Activated T-cell treated with anti-CD3 and anti-CD28 coated beads, Interleukin-2, amount 50 U/mL, for 48 hours (primary cell): Measurements from ENCODE around the gene KIF5A.
"Not testable (repeated sequence)": the region's sequence is repeated elsewhere in the genome, so short reads cannot be mapped to it uniquely, and the experiment has no call there.

Experiments
- DNase-seq, 2 experiments: peaks; one replicate each; pipeline ENCODE4 v3.0.0-alpha.2; 2020

The KIF5A gene

DNA sequence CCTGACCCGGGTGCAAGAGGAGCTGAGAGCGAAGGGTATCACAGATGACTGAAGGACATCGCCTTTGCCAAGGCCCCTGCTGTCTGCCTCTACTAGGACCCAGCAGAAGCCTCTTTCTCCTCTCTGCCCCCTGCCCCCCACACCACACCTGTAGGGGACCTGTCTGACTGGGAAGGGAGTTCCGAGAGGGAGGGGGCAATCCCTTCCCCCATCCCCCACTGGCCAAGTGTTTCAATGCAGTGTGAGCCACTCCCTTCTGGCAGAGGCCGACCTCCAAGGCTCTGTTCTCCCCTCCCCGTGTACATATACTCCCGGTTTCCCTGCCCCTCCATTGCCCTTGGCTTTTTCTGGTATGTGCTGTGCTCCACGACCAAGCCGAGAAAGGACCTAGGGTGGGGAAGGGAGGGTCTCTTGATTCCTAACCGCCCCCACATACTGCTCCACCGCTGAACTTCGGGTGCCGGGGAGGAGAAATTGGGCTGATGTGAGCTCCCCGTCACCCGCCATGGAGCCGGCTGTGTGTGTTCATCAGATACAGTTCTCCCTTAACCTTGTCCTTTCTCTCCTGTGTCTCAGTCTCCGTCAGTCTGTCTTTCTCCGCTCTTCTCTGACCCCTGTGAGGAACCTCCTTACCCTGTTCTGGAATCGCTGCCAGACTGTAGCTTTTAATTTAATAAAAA lies 59.4 kb downstream of the KIF5A start:
- DNase-seq, result no peak

DNA sequence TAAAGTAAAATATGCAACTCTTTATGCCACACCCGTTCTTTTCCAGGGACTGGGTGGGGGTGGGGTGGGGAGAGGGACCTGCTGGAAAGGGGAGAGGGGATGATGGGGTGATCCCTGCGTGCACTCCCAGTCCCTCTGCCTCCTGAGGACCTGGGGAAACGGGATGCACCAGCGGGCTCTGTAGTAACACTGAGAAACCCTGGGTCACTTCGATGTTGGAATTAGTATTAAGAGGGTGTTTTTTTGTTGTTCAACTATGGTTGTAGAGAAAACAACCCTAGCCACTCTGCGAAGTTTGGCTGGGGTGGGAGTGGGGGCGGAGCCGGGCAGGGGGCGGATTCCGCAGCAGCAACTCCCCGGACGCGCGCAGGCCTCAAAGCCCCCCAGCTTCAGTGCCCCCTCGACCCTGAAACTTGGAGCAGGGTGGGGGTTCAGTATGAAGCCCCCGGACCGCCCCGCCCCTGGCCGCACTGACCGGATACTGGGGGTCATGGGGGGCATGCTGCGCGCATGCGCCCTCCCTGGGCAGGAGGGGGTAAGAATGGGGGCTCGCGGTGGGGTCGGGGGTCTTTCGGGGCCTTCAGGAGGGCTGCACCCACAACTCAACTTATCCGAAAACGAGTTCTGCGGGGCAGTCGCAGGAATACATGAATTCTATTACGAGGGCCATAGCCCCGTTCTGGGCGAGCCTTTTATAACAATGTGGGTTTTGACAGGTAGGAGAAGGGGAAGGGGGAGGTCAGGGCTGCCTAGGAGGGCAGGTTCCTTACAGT lies 60.1 kb downstream of the KIF5A start:
- DNase-seq, result no peak

DNA sequence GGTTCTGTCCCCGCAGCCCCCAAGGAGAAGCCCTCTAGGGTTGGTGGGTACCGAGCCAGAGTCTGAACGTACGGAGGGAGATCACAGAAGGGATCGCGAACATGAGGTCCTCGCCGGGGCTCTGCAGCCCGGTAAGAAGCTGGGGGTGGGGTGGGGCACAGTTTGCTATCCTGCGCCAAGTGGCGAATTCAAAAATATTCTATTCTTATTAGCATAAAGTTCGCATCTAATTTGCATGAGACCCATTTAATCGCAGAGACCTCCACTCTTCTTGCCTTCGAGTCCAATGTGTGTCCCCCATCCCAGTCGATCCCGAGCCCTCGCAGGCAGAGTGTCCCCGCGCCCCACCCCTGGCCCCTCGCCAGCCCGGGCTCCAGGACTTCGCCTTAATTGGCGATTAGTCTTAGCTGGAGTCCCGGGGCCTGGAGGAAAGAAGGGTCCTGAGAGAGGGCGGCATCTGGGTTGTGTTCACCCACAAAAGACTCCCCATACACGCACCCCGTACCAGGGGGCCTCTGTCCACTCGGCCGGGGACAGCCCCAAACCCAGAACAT lies 60.8 kb downstream of the KIF5A start:
- no peak for DNase-seq

DNA sequence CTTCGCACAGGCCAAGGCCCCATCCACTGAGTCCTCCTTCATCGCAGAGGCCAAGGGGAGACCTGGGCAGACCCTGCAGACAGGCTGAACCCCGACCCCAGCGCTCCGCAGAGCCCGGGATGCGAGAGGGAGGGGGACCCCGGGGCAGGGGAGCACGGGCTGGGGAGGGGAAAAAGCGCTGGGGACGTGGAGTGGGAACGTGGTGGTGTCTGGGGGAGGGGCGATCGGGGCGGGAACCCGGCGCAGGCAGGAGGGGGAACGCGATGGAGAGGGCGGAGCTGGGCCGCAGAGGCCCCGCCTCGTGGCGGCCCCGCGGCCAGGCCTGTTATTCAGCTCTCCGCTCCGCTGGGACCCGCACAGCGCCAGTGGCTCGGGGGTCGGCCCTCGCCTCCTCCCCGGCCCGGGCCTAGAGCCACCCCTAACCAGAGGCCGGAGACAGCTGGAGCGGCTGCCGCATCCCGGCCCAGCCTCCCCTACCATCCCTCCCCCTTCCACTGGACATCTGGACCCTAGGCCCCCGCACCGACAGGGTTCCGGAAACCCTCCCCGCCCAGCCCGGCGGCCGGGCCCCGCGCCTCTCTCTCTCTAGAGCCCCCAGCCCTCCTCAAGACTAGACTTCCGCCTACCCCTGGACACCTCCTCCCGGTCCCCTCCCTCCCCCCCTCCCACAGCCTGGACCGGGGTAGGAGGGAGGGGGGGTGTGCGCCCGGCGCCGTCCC lies 61.4 kb downstream of the KIF5A start, which contains the start of gene ARHGEF25:
Gene ARHGEF25, plus strand, starts transcription at position 328 of the 719 bp plus-strand sequence. CDS start 460 bp downstream, outside the sequence.
- DNase-seq, result peak; percentile 68 to 77

DNA sequence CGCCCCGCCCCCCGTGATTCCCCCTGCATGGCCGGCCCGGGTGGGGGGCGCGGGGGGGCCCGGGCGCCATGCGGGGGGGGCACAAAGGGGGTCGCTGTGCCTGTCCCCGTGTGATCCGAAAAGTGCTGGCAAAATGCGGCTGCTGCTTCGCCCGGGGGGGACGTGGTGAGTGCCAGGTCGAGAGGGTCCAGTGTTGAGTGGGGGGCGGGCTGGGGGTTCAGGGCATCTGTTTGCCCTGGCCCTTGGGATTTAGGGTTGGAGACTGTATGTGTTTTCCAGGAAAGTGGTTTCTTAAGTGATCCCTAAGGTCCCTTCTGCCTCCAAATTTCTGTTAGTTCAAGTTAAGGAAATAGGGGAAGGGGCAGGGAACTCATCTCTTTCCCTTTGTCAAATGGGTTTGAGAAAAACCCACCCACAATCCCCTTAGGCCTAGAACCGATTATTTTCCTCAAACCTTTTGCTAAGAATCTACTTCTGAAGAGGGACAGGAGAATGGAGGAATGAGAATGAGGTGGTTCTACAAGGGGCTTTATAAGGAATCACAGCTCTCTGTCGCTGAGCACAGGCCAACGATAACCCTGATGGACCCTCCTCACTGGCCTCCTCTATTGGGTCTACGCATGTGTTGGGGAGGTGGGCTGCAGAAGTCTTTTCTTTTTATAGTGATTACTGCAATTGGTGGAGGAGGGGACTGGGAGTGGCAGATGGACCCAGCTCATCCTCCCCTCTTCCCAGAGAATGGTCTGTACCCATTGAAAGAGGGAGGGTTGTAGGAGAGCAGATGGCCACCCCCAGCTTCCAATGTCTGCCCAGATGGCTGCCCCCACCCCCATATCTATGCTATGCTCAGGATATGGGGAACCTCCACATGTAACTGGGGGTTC lies 62.2 kb downstream of the KIF5A start:
- no peak for DNase-seq

DNA sequence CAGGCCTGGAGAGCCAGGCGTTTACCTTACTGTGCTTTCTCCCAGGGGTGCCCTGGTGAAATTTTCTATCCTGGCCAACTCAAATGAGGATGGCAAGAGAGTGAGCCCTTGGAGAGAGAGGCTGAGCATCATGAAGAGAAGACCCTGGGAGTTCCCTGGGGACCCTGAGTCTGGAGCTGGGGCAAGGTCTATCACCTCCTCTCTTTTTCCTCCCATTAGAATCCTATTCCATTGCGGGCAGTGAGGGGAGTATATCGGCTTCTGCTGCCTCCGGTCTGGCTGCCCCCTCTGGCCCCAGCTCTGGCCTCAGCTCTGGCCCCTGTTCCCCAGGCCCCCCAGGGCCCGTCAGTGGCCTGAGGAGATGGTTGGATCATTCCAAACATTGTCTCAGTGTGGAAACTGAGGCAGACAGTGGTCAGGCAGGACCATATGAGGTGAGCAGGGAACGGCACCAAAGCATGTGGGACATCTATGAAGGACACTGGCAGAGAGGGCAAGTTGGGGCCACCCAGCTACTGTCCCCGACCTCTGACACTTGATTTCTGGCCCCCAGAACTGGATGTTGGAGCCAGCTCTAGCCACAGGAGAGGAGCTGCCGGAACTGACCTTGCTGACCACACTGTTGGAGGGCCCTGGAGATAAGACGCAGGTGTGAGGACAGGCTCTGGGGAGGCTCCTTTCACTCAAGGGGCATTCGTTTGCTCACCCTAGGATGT lies 63.0 kb downstream of the KIF5A start:
- no peak for DNase-seq

DNA sequence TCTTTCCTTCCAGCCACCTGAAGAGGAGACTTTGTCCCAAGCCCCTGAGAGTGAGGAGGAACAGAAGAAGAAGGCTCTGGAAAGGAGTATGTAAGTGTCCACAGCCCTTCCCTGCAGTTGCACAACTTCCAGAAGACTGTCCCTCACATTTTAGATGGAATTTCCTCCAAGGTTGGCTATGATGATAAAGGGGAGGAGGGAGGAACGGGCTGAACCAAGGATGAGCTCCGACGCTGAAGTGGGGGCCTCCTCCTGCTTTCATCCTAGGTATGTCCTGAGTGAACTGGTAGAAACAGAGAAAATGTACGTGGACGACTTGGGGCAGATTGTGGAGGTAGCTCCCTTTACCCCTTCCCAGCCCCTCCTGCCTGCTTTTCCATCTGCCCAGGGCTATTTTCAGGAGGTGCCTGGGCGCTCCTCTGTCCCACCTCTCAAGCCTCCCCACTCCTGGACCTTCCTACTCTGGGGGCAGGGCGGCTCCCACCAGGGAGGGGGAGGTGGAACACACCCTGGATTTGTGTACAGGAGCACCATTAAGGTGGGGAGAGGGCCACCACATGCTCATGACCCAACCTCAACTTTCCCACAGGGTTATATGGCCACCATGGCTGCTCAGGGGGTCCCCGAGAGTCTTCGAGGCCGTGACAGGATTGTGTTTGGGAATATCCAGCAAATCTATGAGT lies 63.7 kb downstream of the KIF5A start:
- no peak for DNase-seq

DNA sequence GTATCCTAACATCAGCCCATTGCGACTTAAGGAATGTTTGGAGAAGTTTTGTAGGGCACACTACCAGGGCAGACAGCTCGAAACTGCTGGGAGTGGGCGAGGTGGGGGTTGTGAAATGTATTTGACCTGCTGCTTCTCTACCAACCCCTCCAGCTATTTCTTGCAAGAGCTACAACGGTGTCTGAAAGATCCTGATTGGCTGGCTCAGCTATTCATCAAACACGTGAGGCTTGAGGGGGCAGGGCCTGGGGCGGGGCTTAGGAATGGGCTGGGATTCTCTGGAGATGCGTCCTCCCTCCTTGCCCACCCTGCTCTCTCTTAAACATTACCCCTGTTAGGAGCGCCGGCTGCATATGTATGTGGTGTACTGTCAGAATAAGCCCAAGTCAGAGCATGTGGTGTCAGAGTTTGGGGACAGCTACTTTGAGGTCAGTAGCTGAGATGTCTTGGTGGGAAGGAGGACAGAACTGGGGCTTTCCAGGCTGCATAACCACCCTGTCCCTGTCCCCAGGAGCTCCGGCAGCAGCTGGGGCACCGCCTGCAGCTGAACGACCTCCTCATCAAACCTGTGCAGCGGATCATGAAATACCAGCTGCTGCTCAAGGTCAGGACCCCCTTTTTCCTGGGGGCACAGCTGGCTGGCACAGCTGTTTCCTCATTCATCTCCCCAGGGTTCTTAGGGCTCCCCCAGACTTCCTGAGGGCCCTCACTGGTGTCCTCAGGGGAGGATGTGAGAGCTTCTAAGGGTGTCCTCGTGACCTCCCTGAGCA lies 64.5 kb downstream of the KIF5A start:
- DNase-seq, result peak; percentile 52 to 53

DNA sequence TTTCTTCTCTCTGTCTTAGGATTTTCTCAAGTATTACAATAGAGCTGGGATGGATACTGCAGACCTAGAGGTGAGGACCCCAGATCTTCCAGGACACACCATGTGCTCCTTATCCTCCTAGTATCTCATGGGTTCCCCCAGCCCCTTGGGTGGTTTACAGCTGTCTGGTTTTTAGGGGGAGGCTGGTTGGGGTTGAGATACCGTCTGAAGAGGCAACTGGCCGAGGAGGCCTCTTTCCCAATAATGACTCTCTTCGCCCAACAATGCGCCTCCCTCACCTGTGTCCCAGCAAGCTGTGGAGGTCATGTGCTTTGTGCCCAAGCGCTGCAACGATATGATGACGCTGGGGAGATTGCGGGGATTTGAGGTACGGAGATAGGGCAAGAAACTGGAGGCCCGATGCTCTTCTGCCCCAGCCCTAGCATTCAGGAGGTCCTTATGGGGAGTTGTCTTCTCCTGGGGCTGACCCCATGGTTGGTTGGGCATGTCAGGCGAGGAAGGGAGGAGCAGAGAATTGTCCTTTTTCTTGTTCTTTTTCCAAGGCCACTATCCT lies 65.2 kb downstream of the KIF5A start:
- DNase-seq, result no peak

DNA sequence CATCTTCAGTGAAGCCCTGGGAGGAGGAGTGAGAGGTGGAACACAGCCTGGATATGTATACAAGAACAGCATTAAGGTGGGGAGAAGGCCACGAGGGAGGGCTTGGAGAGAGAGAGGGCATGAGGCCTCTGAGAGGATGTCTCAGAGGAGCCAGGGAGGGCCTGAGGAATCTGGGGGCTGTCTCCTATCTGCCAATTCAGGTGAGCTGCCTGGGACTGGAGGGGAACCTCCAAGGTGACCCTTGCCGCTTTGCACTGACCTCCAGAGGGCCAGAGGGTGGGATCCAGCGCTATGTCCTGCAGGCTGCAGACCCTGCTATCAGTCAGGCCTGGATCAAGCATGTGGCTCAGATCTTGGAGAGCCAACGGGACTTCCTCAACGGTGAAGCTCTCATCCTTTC lies 65.8 kb downstream of the KIF5A start:
- DNase-seq, result no peak

DNA sequence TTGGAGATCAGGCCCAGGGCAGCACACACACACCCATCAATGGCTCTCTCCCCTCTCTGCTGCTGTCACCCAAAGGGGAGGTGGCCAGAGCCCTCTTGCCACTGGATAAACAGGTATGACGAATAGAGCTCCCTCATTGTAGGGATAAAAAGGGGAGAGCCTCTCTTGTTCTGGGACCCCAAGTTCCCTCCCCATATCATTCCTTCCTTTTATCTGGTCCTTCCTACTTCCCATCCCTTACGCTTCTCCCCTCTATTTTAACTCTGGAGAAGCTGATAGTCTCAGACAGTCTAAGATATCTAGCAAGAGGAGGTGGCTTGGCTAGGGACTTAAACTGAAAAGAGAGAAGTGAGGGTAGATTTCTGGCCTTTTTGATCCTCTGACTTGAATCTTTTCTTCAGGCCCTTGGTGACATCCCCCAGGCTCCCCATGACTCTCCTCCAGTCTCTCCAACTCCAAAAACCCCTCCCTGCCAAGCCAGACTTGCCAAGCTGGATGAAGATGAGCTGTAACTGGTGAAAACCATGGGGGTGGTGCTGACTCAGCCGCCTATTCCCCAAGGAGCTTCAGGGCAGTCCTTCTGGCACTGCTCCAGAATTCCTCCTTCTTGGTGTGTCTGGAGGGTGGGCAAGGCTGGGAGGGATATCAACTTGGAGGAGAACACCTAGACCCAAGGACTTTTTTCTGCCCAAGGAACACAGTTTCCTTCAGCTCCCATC lies 66.7 kb downstream of the KIF5A start:
- DNase-seq, result no peak

DNA sequence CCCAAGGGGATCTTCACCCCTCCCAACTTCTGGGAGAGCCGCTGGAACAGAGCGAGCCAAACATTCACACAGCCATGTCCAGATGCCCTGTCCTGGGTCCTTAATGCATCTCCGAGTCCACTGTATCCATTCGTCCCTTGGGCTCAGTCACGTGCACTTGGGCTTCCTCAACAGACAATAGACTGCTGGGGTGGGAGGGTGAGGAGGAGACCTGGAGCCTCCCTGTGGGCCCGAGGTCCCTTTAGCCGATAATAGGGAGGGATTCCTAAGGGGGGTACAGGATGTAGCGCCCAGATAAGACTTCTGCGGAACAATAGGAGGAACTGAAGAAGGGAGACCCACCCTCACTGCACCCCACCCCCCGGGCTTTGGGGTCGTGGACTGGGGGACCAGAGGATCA lies 68.1 kb downstream of the KIF5A start:
- DNase-seq, result no peak

DNA sequence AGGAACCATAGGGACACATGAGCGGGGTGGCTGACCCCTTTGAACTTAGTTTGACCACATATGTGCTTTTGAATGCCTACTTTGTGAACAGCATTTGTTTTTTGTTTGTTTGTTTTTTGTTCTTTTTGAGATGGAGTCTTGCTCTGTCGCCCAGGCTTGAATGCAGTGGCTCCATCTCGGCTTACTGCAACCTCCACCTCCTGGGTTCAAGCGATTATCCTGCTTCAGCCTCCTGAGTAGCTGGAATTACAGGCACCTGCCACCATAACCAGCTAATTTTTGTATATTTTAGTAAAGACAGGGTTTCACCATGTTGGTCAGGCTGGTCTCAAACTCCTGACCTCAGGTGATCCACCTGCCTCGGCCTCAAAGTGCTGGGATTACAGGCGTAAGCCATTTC lies 68.6 kb downstream of the KIF5A start:
- not testable (repeated sequence) for DNase-seq

DNA sequence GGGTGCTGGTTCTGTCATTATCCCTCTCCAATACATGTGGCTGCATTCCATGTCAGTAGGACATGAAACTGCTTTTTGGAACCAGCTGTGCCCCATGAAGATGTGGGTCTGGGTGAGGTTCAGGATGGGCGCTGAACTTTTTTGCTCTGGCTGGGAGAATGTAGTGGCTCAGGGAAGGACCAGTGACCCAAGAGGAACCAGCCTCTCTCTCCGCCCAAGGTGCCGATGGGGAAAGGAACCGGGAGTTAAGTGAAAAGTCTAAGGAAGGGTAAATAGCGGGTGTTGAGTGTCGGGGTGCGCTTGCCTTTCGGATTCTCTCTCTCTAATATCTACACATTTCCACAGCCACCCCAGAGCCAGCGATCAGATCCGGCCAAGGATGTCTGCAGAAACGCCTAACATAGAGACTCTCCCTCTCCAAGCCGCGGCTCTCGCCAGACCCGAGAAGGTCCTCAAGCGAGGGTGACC lies 69.2 kb downstream of the KIF5A start:
- DNase-seq, result no peak

DNA sequence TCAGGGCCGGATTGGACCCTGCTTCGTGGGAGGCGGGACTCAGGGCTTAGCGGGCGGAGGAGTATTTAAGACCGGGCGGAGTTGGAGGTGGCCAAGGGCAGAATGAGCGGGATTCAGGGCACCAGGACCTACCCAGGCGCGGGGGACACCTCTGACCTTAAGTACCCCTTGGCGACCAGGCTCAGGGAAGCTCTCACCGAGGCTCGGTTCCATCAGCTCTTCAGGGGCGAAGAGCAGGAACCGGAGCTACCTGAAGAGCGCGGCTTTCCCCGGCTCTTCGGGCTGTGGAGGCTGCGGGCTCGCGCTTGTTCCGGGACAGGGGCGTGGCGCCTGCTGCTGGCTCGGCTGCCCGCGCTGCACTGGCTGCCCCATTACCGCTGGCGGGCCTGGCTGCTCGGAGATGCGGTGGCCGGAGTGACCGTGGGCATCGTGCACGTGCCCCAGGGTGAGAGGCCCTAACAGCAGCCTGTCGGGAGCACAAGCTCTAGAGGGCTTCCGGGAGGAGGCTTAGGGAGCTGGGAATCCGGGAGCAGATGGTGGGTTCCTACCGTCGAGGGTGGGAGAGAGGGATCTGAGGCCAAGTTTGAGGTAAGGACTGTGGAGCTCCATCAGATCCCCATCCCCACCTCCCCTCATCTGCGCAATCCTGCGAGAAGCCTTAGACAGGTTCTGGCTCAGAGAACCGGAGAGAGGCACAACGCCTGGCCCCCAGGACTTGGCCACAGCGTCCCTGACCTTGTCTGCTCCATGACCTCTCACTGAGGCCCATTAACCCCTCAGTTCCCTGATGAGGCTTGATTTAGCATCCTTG lies 69.8 kb downstream of the KIF5A start:
- DNase-seq, result peak in 1 of 2 experiments; percentile 53

DNA sequence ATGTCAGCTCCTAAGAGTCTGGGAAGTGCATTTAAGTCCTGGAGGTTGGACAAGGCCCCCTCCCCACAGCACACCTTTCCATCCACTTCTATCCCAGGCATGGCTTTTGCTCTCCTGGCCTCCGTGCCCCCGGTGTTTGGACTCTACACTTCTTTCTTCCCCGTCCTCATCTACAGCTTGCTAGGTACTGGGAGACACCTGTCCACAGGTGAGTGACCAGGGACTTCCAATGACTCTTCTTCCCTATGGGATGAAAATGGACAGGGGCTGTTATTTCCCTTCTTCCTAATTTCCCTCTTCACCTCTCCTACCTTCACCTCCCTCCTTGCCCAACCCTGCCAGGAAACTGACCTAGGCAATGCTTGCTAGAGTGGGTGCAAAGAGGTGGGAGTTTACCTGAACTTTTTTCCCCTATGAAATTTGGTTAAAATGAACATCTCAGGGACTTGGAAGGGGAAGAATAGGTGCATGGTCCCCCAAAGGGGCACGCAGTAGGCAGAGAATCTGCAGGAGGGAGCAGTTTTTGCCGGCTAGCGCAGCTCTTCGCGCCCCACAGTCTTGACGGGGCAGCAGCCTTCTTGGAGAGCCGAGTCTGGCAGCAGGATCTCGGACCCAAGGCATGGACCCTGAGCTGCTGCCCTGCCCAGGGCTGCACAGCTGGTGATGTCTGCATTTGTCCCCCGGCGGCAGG lies 70.5 kb downstream of the KIF5A start:
- DNase-seq, result no peak

DNA sequence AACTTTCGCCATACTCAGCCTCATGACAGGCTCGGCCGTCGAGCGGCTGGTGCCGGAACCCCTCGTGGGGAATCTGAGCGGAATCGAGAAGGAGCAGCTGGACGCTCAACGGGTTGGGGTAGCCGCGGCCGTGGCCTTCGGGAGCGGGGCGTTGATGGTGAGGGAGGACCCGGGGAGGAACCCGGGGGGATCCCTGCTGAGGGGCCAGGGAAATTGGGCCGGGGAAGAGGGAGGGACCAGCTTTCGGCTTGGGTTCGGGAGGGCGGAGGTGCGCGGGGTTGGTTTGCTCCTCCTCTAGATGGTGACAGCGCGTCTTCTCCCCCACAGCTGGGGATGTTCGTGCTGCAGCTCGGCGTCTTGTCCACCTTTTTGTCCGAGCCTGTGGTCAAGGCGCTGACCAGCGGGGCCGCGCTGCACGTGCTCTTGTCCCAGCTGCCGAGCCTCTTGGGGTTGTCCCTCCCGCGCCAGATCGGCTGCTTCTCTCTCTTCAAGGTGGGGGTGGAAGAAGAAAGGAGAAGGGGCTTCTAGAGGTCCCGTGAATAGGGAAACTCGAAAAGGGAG lies 71.2 kb downstream of the KIF5A start:
- peak in 1 of 2 experiments; percentile 40 for DNase-seq
